GM12864 (cell line): ENCODE measurements around the gene MYBL2.
"Not testable (repeated sequence)": the region's sequence is repeated elsewhere in the genome, so short reads cannot be mapped to it uniquely, and the experiment has no call there.

Experiments used
- DNase-seq: peaks from one replicate; pipeline ENCODE4 v3.0.0-alpha.2; 2011; ENCODE audit warnings: low read depth
- H3K4me3 ChIP-seq: 2 replicates; pipeline ENCODE4 v1.5.1; 2011; ENCODE audit warnings: mild to moderate bottlenecking, low read depth, low read length, control low read depth
- CTCF ChIP-seq: IDR thresholded peaks from 2 replicates; pipeline ENCODE4 v1.5.1; 2011; ENCODE audit warnings: low read depth, mild to moderate bottlenecking, moderate library complexity, low read length, control low read depth, inconsistent platforms; ENCODE audit errors: missing control alignments

The MYBL2 gene

DNA sequence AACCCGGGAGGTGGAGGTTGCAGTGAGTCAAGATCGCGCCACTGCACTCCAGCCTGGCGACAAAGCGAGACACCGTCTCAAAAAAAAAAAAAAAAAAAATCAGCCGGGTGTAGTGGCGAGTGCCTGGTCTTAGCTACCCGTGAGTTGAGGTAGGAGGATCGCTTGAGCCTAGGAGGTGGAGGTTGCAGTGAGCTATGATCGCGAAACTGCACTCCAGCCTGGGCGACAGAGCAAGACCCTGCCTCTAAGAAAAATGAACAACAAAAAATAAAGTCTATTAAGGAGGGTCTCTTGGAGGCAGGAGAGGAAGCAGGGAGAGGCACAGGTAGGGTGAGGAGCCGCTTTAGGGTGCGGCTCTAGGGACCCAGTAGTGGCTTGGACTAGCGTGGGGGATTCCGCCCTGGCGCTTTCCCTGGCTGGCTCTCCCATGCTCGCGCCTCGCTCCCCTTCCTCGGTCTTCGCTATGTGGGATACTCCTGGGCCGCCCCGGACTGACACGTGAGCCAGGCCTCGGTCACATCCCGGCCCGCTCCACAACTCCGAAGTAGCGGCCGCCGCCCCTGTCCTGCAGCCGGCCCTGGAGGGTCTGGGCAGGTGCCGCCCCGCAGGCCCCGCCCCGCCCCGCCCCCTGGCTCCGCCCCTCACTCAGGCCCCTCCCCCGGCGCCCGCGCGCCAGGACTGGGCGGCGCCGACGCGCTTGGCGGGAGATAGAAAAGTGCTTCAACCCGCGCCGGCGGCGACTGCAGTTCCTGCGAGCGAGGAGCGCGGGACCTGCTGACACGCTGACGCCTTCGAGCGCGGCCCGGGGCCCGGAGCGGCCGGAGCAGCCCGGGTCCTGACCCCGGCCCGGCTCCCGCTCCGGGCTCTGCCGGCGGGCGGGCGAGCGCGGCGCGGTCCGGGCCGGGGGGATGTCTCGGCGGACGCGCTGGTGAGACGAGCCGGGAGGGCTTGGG lies at the start of gene MYBL2:
TSS of gene MYBL2 (plus strand) at position 739 of the 953 bp plus-strand sequence. CDS start at position 909, 170 bp downstream.
- H3K4me3 ChIP-seq = peak within 1 kb of the TSS; percentile 71
- DNase-seq = no peak
- no peak for TF ChIP-seq CTCF

DNA sequence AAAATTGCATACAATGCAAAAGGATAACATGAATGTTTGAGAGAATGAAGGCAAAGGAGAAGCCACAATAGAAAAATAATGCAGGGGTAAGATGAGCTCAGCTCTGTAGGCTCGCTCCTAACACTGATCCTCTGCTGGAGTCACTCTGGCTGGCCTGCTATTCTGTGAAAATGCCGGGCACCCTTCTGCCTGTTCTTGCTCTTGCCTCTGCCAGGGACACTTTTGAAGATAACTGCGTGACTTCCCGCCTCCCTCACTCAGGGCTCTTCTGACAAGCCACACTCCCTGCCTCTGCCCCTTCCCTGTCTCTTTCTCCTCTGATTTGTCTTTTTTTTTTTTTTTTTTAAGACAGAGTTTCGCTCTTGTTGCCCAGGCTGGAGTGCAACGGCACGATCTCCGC lies 35.3 kb upstream of the MYBL2 start:
- no peak overlapping the region for H3K4me3 ChIP-seq
- TF ChIP-seq CTCF = no peak
- DNase-seq = no peak

DNA sequence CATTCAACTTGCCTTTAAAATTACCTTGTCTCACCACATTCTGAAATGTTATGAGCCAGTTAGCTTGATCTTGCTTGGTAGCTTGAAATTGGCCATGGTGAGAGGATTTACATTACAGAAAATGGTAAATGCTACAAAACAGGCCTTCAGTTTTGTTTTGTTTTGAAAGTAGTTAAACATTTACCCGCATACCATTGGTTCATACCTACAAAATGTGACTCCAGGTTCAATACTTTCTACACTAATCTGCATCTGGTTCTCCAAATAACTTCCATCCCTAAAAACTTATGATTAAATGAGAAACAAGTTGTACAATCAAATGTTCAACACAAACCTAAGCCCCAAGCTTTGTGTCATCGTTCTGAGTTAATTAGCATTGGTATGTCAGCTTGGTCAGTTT lies 30.5 kb upstream of the MYBL2 start:
- no peak for DNase-seq
- H3K4me3 ChIP-seq = no peak overlapping the region
- no peak for TF ChIP-seq CTCF

DNA sequence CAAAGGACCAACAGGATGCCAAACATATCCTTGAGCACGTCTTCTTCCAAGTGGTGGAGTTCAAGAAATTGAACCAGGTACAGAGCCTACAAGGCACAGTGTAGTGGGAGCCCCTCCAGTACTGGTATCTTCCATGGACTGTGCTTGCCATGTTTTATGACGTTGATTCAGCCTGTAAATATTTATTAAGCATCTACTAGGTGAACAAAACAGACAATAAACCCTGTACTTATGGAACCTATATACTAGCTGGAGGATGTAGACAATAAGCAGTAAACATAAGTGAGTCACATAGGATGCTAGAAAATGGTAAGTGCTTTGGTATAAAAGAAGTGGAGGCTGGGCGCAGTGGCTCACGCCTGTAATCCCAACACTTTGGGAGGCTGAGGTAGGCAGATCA lies 24.4 kb upstream of the MYBL2 start:
- H3K4me3 ChIP-seq = no peak overlapping the region
- DNase-seq = no peak
- no peak for TF ChIP-seq CTCF

GRCh38 chr20:43650997-43651525 lies 15.9 kb upstream of the MYBL2 start:
- DNase-seq = no peak
- TF ChIP-seq CTCF = no peak
- H3K4me3 ChIP-seq = no peak overlapping the region

GRCh38 chr20:43651650-43652184 lies 15.2 kb upstream of the MYBL2 start:
- DNase-seq, H3K4me3 ChIP-seq: not testable (repeated sequence)

DNA sequence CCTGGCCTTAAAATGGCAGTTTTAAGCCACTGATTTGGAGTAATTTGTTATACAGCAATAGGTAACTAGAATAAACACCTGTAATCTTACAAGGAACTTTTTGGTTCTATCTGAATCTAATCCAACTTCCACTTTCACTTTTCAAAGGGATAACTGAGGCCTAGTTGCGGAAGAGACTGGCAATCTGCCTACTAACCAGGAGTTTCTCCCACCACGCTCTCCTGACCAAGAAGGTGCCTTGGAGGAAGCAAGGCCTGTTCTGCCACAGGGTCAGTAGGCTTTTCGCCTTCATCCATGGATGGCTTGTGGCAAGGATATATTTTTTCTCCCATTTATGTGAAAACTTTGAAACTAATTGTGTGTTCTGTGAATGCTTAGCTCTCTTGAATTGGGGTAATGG lies 12.9 kb upstream of the MYBL2 start:
- TF ChIP-seq CTCF = no peak
- no peak overlapping the region for H3K4me3 ChIP-seq
- no peak for DNase-seq

DNA sequence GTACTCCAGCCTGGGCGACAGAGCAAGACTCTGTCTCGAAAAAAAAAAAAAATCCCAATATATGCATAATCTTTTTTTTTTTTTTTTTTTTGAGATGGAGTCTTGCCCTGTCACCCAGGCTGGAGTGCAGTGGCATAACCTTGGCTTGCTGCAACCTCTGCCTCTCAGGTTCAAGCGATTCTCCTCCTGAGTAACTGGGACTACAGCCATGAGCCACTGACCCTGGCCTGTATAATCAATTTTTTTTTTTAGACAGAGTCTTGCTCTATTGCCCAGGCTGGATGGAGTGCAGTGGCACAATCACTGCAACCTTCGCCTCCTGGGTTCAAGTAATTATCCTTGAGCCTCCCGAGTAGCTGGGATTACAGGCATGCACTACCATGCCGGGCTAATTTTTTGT lies 11.7 kb upstream of the MYBL2 start:
- not testable (repeated sequence) for H3K4me3 ChIP-seq, DNase-seq
